Fibroblast of lung (primary cell): ENCODE results near the gene JARID2. TPM values are rescaled to one million over a fixed set of nuclear protein-coding genes. Genes with fewer than 3 reads are reported as not detected.

Experiments
- DNase-seq, 2 donors: peaks; one replicate each; pipeline versions ENCODE4 v3.0.0 to v3.0.0-alpha.2; 2010; ENCODE audit warnings: low read depth in 2 of 2
- H2AFZ ChIP-seq: 2 replicates; pipeline ENCODE4 v1.5.1; 2012; ENCODE audit warnings: low read length, control low read depth, inconsistent platforms
- H3K27ac ChIP-seq: 2 replicates; pipeline ENCODE4 v1.5.1; 2011; ENCODE audit warnings: low read length, control low read depth; ENCODE audit not compliant: insufficient read depth
- H3K27me3 ChIP-seq: 2 replicates; pipeline ENCODE4 v1.5.1; 2011; ENCODE audit warnings: mild to moderate bottlenecking, low read length; ENCODE audit not compliant: control insufficient read depth, insufficient read depth
- H3K36me3 ChIP-seq: 2 replicates; pipeline ENCODE4 v1.5.1; 2011; ENCODE audit warnings: low read length; ENCODE audit not compliant: control insufficient read depth, insufficient read depth
- H3K4me1 ChIP-seq: 2 replicates; pipeline ENCODE4 v1.5.1; 2011; ENCODE audit warnings: low read length; ENCODE audit not compliant: control insufficient read depth, insufficient read depth; ENCODE audit errors: extremely low read depth
- H3K4me2 ChIP-seq: 2 replicates; pipeline ENCODE4 v1.5.1; 2011; ENCODE audit warnings: low read length, control low read depth; ENCODE audit not compliant: insufficient read depth; ENCODE audit errors: extremely low read depth
- H3K4me3 ChIP-seq, 4 experiments: fragments of 200-600 bp in 1 of 4; sonication (generic) in 1 of 4; replicated peaks in 1 of 4; 2 replicates each; pipeline ENCODE4 v1.5.1; 2011 to 2016; ENCODE audit warnings: low read length in 4 of 4, low read depth in 3 of 4, mild to moderate bottlenecking in 3 of 4, control low read depth in 2 of 4, inconsistent platforms in 1 of 4, mixed read lengths in 1 of 4; ENCODE audit not compliant: insufficient read depth in 1 of 4; ENCODE audit errors: control extremely low read depth in 1 of 4
- H3K79me2 ChIP-seq: 2 replicates; pipeline ENCODE4 v1.5.1; 2012; ENCODE audit warnings: mild to moderate bottlenecking, low read length, inconsistent platforms; ENCODE audit not compliant: control insufficient read depth, insufficient read depth
- H3K9ac ChIP-seq: 2 replicates; pipeline ENCODE4 v1.5.1; 2011; ENCODE audit warnings: mild to moderate bottlenecking, low read length, control low read depth; ENCODE audit not compliant: insufficient read depth
- H3K9me3 ChIP-seq: 2 replicates; pipeline ENCODE4 v1.5.1; 2012; ENCODE audit warnings: low read depth, low read length; ENCODE audit not compliant: control insufficient read depth, insufficient read depth
- H4K20me1 ChIP-seq: 2 replicates; pipeline ENCODE4 v1.5.1; 2011; ENCODE audit warnings: low read length; ENCODE audit not compliant: control insufficient read depth, insufficient read depth; ENCODE audit errors: extremely low read depth
- CTCF ChIP-seq, 2 donors: IDR thresholded peaks in 1 of 2; conservative IDR thresholded peaks in 1 of 2; 1 replicate in 1 of 2; 2 replicates in 1 of 2; pipeline ENCODE4 v1.5.1; 2011 to 2012; ENCODE audit warnings: low read length in 2 of 2, control low read depth in 1 of 2, inconsistent platforms in 1 of 2, low read depth in 1 of 2, mild to moderate bottlenecking in 1 of 2
- EZH2 ChIP-seq: IDR thresholded peaks from 2 replicates; pipeline ENCODE4 v1.5.1; 2012; ENCODE audit warnings: low read length, control low read depth, mild to moderate bottlenecking; ENCODE audit errors: missing control alignments
- polyA plus RNA-seq, 2 donors: library from polyadenylated mRNA; depleted of rRNA in 1 of 2; stranded (reverse) in 1 of 2; unstranded in 1 of 2; fragments of >200 nt; gene quantifications; 2 replicates each; pipeline ENCODE4 v1.2.1, GENCODE V29; 2011 to 2012; ENCODE audit warnings: missing spikeins in 1 of 2
- total RNA-seq: library from RNA; depleted of rRNA; stranded (reverse); fragments of >200 nt; gene quantifications from 2 replicates; pipeline ENCODE4 v1.2.1, GENCODE V29; 2014

The JARID2 gene
- total and polyA plus RNA-seq, 2 donors (not counting 1 experiment from before 2014, with no cell fraction given), result 5.0 to 8.2 TPM

- peaks cover under 1% of the 10 kb centered on the region for H4K20me1 ChIP-seq
- peaks cover 39% of the 10 kb centered on the region for H3K79me2 ChIP-seq
- H3K9ac ChIP-seq, result no peak overlapping the region
- no peaks in the 10 kb centered on the region for H3K27me3 ChIP-seq
- H3K36me3 ChIP-seq, result no peaks in the 10 kb centered on the region
- no peaks in the 10 kb centered on the region for H3K4me1 ChIP-seq
- H3K9me3 ChIP-seq, result no peaks in the 10 kb centered on the region
- DNase-seq, result no peak
- no peak overlapping the region for H2AFZ ChIP-seq
- no peak for TF ChIP-seq CTCF (conservative IDR thresholded peaks at IDR 0.05 in 1 of 2, IDR thresholded peaks at IDR 0.05 in 1 of 2; ENCODE audit: low read depth in 1 of 2, low read length in 2 of 2)
- TF ChIP-seq EZH2, result no peak
- no peak overlapping the region for H3K4me3 ChIP-seq
- H3K4me2 ChIP-seq, result peak overlapping the region; percentile 79
- H3K27ac ChIP-seq, result no peak overlapping the region
Measured at GRCh38 chr6:15250187-15251168, 4.6 kb downstream of the JARID2 start.

GRCh38 chr6:15252195-15252594 lies 6.3 kb downstream of the JARID2 start:
- no peak overlapping the region for H3K27ac ChIP-seq
- peaks cover 32% of the 10 kb centered on the region for H3K79me2 ChIP-seq
- H3K9me3 ChIP-seq, result no peaks in the 10 kb centered on the region
- H3K4me3 ChIP-seq, result no peak overlapping the region
- TF ChIP-seq EZH2 (no peak), CTCF (conservative IDR thresholded peaks at IDR 0.05 in 1 of 2, IDR thresholded peaks at IDR 0.05 in 1 of 2; ENCODE audit: low read depth in 1 of 2, low read length in 2 of 2) (no peak)
- H2AFZ ChIP-seq, result no peak overlapping the region
- no peak overlapping the region for H3K4me2 ChIP-seq
- no peaks in the 10 kb centered on the region for H3K36me3 ChIP-seq
- H4K20me1 ChIP-seq, result peaks cover 2% of the 10 kb centered on the region
- DNase-seq, result no peak
- no peaks in the 10 kb centered on the region for H3K4me1 ChIP-seq
- no peaks in the 10 kb centered on the region for H3K27me3 ChIP-seq
- H3K9ac ChIP-seq, result no peak overlapping the region

GRCh38 chr6:15253203-15254022 lies 7.5 kb downstream of the JARID2 start:
- no peak overlapping the region for H3K9ac ChIP-seq
- H3K27me3 ChIP-seq, result no peaks in the 10 kb centered on the region
- peaks cover 2% of the 10 kb centered on the region for H4K20me1 ChIP-seq
- H3K4me1 ChIP-seq, result no peaks in the 10 kb centered on the region
- H3K79me2 ChIP-seq, result peaks cover 38% of the 10 kb centered on the region
- no peak overlapping the region for H2AFZ ChIP-seq
- no peak overlapping the region for H3K4me2 ChIP-seq
- H3K36me3 ChIP-seq, result no peaks in the 10 kb centered on the region
- H3K4me3 ChIP-seq, result no peak overlapping the region
- TF ChIP-seq EZH2, result no peak
- TF ChIP-seq CTCF (conservative IDR thresholded peaks at IDR 0.05 in 1 of 2, IDR thresholded peaks at IDR 0.05 in 1 of 2; ENCODE audit: low read depth in 1 of 2, low read length in 2 of 2), result no peak
- H3K9me3 ChIP-seq, result no peaks in the 10 kb centered on the region
- no peak overlapping the region for H3K27ac ChIP-seq
- DNase-seq, result no peak
